Measurements from ENCODE around the gene TANC1.

TANC1 gene

DNA sequence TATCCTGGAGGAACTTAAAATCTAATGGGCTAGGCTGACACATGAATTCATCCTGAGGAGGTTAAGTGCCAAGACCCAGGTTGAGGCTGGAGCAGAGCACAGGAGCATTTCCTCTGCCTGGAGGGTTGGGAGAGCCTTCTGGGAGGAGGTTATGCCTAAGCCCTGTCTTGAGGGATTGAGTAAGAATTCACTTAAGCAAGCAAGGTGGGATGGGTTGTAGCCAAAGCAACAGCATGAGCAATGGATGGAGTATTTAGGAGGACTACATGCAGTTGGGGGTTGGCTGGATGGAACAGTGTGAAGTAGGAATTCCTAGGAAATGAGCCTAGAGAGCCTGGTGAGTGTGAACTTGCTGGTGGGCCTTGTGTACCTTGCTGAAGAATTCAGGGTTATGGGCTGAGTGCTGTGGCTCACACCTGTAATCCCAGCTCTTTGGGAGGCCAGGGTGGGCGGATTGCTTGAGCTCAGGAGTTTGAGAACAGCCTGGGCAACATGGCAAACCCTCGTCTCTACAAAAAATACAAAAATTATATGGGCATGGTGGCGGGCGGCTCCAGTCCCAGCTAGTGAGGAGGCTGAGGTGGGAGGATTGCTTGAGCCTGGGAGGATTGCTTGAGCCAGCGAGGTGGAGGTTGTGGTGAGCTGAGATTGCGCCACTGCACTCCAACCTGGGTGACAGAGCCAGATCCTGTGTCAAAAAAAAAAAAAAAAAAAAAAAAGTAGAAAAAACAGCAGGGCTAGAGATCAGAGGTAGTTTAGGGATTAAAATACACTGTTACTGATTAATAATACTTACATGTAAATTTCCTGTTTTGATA is 22.2 kb downstream of the TANC1 start:
- Mint-ChIP-seq H3K9me3 (peaks cover 13% of the 10 kb centered on the region), H3K27me3 (ENCODE audit: low read depth, poor library complexity) (no peaks in the 10 kb centered on the region), H3K4me3 (no peak overlapping the region), H3K36me3 (ENCODE audit: low read depth) (peaks cover 53% of the 10 kb centered on the region), H3K27ac (peak overlapping the region; percentile 54), H3K4me1 (peaks cover 62% of the 10 kb centered on the region)
- TF ChIP-seq, protein P1, sequence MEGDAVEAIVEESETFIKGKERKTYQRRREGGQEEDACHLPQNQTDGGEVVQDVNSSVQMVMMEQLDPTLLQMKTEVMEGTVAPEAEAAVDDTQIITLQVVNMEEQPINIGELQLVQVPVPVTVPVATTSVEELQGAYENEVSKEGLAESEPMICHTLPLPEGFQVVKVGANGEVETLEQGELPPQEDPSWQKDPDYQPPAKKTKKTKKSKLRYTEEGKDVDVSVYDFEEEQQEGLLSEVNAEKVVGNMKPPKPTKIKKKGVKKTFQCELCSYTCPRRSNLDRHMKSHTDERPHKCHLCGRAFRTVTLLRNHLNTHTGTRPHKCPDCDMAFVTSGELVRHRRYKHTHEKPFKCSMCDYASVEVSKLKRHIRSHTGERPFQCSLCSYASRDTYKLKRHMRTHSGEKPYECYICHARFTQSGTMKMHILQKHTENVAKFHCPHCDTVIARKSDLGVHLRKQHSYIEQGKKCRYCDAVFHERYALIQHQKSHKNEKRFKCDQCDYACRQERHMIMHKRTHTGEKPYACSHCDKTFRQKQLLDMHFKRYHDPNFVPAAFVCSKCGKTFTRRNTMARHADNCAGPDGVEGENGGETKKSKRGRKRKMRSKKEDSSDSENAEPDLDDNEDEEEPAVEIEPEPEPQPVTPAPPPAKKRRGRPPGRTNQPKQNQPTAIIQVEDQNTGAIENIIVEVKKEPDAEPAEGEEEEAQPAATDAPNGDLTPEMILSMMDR (IDR thresholded peaks at IDR 0.05): no peak
- DNase-seq: no peak

DNA sequence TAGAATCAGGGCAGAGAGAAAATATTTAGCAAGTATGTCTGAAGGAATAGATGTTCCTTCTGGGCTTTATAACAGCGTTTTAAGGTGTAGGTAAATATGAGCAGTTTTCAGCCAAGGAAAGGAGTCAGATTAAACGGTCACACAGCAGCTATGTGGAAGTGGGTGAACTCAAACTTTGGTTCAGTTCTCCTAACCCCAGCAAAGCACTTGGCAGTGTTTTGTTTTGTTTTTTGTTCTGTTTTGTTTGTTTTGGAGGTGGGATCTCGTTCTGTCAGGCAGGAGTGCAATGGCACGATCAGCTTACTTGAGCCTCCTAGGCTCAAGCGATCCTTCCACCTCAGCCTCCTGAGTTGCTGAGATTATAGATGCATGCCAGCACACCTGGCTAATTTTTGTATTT is 24.6 kb downstream of the TANC1 start:
- TF ChIP-seq, protein P1 (IDR thresholded peaks at IDR 0.05): no peak
- H3K4me3 Mint-ChIP-seq: no peak overlapping the region
- H3K4me1 Mint-ChIP-seq: peaks cover 43% of the 10 kb centered on the region
- no peaks in the 10 kb centered on the region for H3K27me3 Mint-ChIP-seq (ENCODE audit: low read depth, poor library complexity)
- no peak for DNase-seq
- peaks cover 48% of the 10 kb centered on the region for H3K36me3 Mint-ChIP-seq (ENCODE audit: low read depth)
- H3K27ac Mint-ChIP-seq: peak overlapping the region; percentile 89
- H3K9me3 Mint-ChIP-seq: peaks cover 13% of the 10 kb centered on the region

DNA sequence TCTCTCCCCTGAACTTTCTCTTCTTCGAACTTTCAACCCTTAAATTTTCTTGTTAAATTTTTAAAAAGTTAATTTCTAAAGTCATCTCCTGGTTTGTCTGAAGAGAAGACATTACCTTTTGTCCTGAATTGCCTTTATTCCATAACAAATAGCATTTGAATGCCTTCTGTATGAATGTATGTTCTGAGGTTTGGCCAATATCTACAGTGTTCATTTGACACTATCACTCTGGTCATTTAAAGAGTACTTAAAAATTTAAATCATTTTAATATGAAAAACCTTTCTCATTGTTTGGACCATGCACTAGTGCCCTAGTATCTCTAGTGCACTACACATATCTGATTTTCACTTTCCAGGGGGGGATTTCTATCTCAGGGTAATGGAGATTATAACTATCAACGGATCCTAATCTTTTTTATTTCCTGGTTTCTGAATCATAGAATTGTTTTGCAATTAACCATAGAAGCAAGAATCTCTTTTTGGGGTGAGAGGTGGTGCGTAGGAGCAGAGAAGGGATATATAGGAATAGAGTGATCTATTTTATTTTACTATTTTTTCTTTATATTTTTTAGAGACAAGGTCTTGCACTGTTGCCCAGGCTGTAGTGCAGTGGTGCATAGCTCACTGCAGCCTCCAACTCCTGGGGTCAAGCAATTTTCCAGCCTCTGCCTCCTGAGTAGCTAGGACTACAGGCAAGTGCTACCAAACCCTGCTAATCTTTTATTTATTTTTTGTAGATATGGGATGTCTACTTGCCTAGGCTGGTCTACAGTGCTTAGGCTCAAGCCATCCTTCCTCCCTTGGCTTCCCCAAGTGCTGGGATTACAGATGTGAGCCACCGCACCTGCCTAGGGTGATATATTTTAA is 25.5 kb downstream of the TANC1 start:
- no peak overlapping the region for H3K4me3 Mint-ChIP-seq
- TF ChIP-seq, protein P1 (IDR thresholded peaks at IDR 0.05): no peak
- H3K27ac Mint-ChIP-seq: peak overlapping the region; percentile 2
- H3K9me3 Mint-ChIP-seq: peaks cover 13% of the 10 kb centered on the region
- H3K27me3 Mint-ChIP-seq (ENCODE audit: low read depth, poor library complexity): no peaks in the 10 kb centered on the region
- peaks cover 34% of the 10 kb centered on the region for H3K4me1 Mint-ChIP-seq
- no peak for DNase-seq
- H3K36me3 Mint-ChIP-seq (ENCODE audit: low read depth): peaks cover 43% of the 10 kb centered on the region

DNA sequence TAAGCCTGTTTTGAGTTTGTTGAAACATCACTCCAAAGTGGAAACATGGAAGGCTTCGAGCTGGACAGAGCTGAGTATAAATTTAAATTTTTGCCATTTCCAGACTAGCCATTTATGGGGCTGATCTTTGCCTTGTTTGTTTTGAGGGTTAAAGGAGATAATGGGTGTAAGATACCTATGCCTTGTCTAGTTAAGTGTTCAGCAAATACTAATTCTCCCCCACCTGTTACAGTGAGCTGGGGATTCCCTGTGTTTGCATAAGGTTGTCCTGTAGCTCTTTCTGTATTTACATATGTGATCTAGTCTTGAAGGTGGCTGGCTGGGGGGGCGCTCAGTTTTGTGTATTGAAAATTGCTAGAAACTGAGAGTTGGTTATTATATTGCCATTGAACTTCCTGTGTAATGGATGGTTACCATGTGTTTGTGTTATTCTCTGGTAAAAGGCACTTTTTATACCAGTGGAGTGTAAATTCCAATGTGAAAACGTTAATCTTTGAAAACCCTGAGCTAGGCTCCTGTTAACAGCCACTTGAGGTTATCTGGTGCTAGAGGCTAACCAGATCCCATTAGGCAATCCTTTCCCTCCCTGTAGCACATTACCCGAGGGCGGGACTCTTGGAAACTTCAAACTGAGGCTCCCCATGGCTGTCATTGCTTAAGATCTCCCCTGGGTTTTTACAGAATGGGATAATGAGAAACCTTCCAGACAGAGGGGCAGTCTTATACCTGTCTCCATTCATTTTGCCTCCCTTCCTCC is 26.7 kb downstream of the TANC1 start:
- peak overlapping the region; percentile 99 for H3K27ac Mint-ChIP-seq
- H3K9me3 Mint-ChIP-seq: peaks cover 8% of the 10 kb centered on the region
- peak overlapping the region; percentile 4 for H3K4me3 Mint-ChIP-seq
- DNase-seq: no peak
- peaks cover 31% of the 10 kb centered on the region for H3K4me1 Mint-ChIP-seq
- TF ChIP-seq, protein P1 (IDR thresholded peaks at IDR 0.05): no peak
- H3K27me3 Mint-ChIP-seq (ENCODE audit: low read depth, poor library complexity): no peaks in the 10 kb centered on the region
- H3K36me3 Mint-ChIP-seq (ENCODE audit: low read depth): peaks cover 34% of the 10 kb centered on the region

DNA sequence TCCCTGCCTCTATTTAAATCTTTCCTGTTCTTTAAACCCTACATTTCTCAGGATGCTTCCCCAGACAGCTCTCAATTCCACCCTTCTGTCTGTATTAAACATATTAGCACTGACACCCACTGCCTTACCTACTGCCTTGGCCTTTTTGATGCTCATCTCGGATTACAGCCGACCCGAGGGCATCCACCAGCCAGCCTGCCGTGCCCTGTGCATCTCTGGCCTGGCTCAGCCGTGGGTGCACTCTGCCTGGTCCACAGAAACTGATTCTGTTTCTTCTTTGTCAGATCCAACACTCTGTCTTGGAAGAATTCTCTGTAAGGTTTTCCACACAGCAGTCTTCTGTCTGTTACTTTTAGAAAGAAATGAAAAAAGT is 27.2 kb downstream of the TANC1 start:
- H3K27me3 Mint-ChIP-seq (ENCODE audit: low read depth, poor library complexity): no peaks in the 10 kb centered on the region
- H3K4me1 Mint-ChIP-seq: peaks cover 26% of the 10 kb centered on the region
- peaks cover 28% of the 10 kb centered on the region for H3K36me3 Mint-ChIP-seq (ENCODE audit: low read depth)
- H3K27ac Mint-ChIP-seq: peak overlapping the region; percentile 99
- H3K4me3 Mint-ChIP-seq: peak overlapping the region; percentile 4
- DNase-seq: no peak
- TF ChIP-seq, protein P1 (IDR thresholded peaks at IDR 0.05): no peak
- peaks cover 2% of the 10 kb centered on the region for H3K9me3 Mint-ChIP-seq
